ENCODE results near the gene SREBF2.

The SREBF2 gene

DNA sequence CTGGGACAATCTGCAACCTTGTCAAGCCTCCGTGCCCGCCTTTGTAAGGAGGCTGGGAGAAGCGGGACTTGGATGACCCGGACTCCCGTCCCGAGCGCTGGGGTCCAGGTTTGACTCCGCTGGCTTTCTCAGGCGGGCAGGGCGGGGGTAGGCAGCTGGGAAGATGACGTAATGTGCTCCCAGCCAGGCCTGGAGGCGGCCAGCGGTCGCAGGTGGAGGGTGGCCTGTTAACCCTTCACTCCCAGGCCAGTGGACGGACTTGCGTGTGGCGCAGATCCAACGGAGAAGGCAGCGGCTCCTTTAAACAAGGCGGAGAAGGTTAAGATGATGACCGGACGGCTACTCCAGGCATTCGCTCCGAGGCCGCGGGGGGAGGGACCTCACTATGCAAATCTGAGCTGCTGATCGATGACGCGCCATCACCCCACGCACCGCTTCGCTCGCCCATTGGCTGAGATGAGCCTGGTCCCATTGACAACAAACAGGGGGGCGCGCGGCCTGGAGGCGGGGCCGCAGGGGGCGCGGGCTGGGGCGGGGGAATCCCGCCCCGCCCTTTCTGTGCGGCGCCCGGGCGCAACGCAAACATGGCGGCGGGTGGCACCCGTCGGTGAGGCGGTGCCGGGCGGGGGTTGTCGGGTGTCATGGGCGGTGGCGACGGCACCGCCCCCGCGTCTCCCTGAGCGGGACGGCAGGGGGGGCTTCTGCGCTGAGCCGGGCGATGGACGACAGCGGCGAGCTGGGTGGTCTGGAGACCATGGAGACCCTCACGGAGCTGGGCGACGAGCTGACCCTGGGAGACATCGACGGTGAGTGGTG lies at the start of gene SREBF2:
TSS of gene SREBF2 (plus strand) at position 553 of the 816 bp plus-strand sequence. CDS start at position 719, 166 bp downstream.
- no peaks in the 10 kb centered on the region for H3K27me3 ChIP-seq (ENCODE audit: control insufficient read depth in 2 of 2, insufficient read depth in 2 of 2, low read length in 2 of 2)
- peaks cover 9 to 10% of the 10 kb centered on the region in 2 donors for H3K36me3 ChIP-seq (ENCODE audit: control insufficient read depth in 2 of 2, insufficient read depth in 2 of 2, low read length in 2 of 2)
- peak within 1 kb of the TSS; percentile 82 to 84 for H3K4me3 ChIP-seq (ENCODE audit: low read length in 2 of 2)
- H3K9ac ChIP-seq (ENCODE audit: low read depth in 1 of 2, low read length in 2 of 2), result peak within 1 kb of the TSS; percentile 93 to 94
- H3K4me1 ChIP-seq (ENCODE audit: control insufficient read depth in 2 of 2, insufficient read depth in 2 of 2, low read length in 2 of 2), result peaks cover 18 to 32% of the 10 kb centered on the region in 2 donors
- H3K9me3 ChIP-seq (ENCODE audit: control insufficient read depth in 2 of 2, low read length in 2 of 2), result no peaks in the 10 kb centered on the region
- peak within 1 kb of the TSS; percentile 92 to 94 for H3K27ac ChIP-seq (ENCODE audit: low read depth in 2 of 2, low read length in 2 of 2)

- H3K9ac ChIP-seq (ENCODE audit: low read depth in 1 of 2, low read length in 2 of 2), result no peak overlapping the region
- no peak overlapping the region for H3K27ac ChIP-seq (ENCODE audit: low read depth in 2 of 2, low read length in 2 of 2)
- H3K27me3 ChIP-seq (ENCODE audit: control insufficient read depth in 2 of 2, insufficient read depth in 2 of 2, low read length in 2 of 2), result no peaks in the 10 kb centered on the region
- H3K36me3 ChIP-seq (ENCODE audit: control insufficient read depth in 2 of 2, insufficient read depth in 2 of 2, low read length in 2 of 2), result no peaks in the 10 kb centered on the region
- H3K4me1 ChIP-seq (ENCODE audit: control insufficient read depth in 2 of 2, insufficient read depth in 2 of 2, low read length in 2 of 2), result no peaks in the 10 kb centered on the region
- no peaks in the 10 kb centered on the region for H3K9me3 ChIP-seq (ENCODE audit: control insufficient read depth in 2 of 2, low read length in 2 of 2)
- no peak overlapping the region for H3K4me3 ChIP-seq (ENCODE audit: low read length in 2 of 2)
Observed at GRCh38 chr22:41787331-41787730, 45.6 kb upstream of the SREBF2 start.

- Histone ChIP-seq H3K4me3 (ENCODE audit: low read length in 2 of 2) (no peak overlapping the region), H3K36me3 (ENCODE audit: control insufficient read depth in 2 of 2, insufficient read depth in 2 of 2, low read length in 2 of 2) (no peaks in the 10 kb centered on the region), H3K9ac (ENCODE audit: low read depth in 1 of 2, low read length in 2 of 2) (no peak overlapping the region), H3K9me3 (ENCODE audit: control insufficient read depth in 2 of 2, low read length in 2 of 2) (no peaks in the 10 kb centered on the region), H3K4me1 (ENCODE audit: control insufficient read depth in 2 of 2, insufficient read depth in 2 of 2, low read length in 2 of 2) (no peaks in the 10 kb centered on the region), H3K27me3 (ENCODE audit: control insufficient read depth in 2 of 2, insufficient read depth in 2 of 2, low read length in 2 of 2) (no peaks in the 10 kb centered on the region), H3K27ac (ENCODE audit: low read depth in 2 of 2, low read length in 2 of 2) (no peak overlapping the region)
Observed at GRCh38 chr22:41793871-41794270, 39.0 kb upstream of the SREBF2 start.

DNA sequence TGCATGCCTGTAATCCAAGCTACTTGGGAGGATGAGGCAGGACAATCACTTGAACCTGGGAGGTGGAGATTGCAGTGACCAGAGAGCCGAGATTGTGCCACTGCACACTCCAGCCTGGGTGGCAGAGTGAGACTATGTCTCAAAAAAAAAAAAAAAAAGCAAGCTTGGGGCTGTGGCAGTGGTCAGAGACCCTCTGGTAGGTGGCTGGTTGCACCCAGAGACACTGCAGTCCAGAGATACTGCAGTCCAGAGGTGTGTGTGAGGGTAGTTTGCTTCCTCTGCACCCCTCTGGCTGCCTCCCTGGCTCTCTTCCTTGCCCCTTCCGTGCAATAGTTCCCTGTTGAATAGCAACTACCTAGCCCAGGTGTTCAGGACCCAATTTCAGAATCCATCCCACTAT lies 34.2 kb upstream of the SREBF2 start:
- Histone ChIP-seq H3K27me3 (ENCODE audit: control insufficient read depth in 2 of 2, insufficient read depth in 2 of 2, low read length in 2 of 2) (no peaks in the 10 kb centered on the region), H3K9ac (ENCODE audit: low read depth in 1 of 2, low read length in 2 of 2) (no peak overlapping the region), H3K36me3 (ENCODE audit: control insufficient read depth in 2 of 2, insufficient read depth in 2 of 2, low read length in 2 of 2) (no peaks in the 10 kb centered on the region), H3K27ac (ENCODE audit: low read depth in 2 of 2, low read length in 2 of 2) (no peak overlapping the region), H3K4me1 (ENCODE audit: control insufficient read depth in 2 of 2, insufficient read depth in 2 of 2, low read length in 2 of 2) (peaks cover 12 to 21% of the 10 kb centered on the region in 2 donors), H3K4me3 (ENCODE audit: low read length in 2 of 2) (no peak overlapping the region), H3K9me3 (ENCODE audit: control insufficient read depth in 2 of 2, low read length in 2 of 2) (no peaks in the 10 kb centered on the region)

DNA sequence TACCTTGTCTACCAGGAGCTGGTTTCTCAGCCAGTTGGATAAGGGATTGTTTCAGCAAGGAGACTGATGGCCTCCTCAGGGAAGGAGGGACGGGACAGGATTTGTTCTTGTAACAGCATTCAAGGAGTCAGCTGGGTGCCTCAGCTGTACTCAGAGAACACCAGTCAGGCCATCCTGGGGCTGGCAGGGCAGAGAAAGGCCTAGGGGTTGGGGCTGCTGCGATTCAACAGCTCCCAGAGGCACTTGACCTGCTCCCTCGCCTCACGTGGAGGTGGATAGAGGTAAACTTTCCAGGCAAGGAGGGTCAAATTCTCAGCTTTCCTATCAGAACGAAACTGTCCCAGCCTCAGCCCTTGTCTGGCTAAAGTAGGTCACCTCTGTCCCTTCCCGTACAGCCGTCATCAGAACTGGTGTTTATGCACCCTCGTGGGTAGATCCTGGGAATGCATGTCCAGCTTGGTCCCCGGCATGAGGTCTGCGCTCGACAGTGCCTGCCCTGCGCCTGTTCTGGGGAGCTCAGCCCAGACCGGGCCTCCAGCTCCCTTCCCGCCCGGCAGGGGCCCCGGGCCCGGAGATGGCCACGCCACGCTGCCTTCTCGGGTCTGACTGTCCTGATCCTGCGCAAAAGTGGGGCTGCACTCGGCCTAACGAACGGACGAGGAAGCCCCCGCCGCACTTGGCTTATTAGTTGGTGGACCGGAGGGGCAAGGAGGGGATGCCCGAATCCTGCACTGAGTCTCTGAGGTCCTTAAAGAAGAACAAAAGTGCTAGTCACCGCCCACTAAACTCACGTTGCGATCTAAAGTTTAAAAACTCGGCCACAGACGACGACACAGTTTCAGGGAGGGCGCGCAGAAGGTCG lies 33.2 kb upstream of the SREBF2 start:
- H3K4me1 ChIP-seq (ENCODE audit: control insufficient read depth in 2 of 2, insufficient read depth in 2 of 2, low read length in 2 of 2), result peaks cover 12 to 21% of the 10 kb centered on the region in 2 donors
- H3K36me3 ChIP-seq (ENCODE audit: control insufficient read depth in 2 of 2, insufficient read depth in 2 of 2, low read length in 2 of 2), result no peaks in the 10 kb centered on the region
- no peaks in the 10 kb centered on the region for H3K27me3 ChIP-seq (ENCODE audit: control insufficient read depth in 2 of 2, insufficient read depth in 2 of 2, low read length in 2 of 2)
- peak overlapping the region; percentile 87 to 90 for H3K4me3 ChIP-seq (ENCODE audit: low read length in 2 of 2)
- H3K27ac ChIP-seq (ENCODE audit: low read depth in 2 of 2, low read length in 2 of 2), result peak overlapping the region; percentile 77 to 91
- H3K9me3 ChIP-seq (ENCODE audit: control insufficient read depth in 2 of 2, low read length in 2 of 2), result no peaks in the 10 kb centered on the region
- H3K9ac ChIP-seq (ENCODE audit: low read depth in 1 of 2, low read length in 2 of 2), result peak overlapping the region; percentile 85 to 95

- Histone ChIP-seq H3K9me3 (ENCODE audit: control insufficient read depth in 2 of 2, low read length in 2 of 2) (no peaks in the 10 kb centered on the region), H3K4me1 (ENCODE audit: control insufficient read depth in 2 of 2, insufficient read depth in 2 of 2, low read length in 2 of 2) (peaks cover 12 to 21% of the 10 kb centered on the region in 2 donors), H3K4me3 (ENCODE audit: low read length in 2 of 2) (peak within 1 kb of the TSS; percentile 87 to 90), H3K9ac (ENCODE audit: low read depth in 1 of 2, low read length in 2 of 2) (peak within 1 kb of the TSS; percentile 85 to 95), H3K27me3 (ENCODE audit: control insufficient read depth in 2 of 2, insufficient read depth in 2 of 2, low read length in 2 of 2) (no peaks in the 10 kb centered on the region), H3K36me3 (ENCODE audit: control insufficient read depth in 2 of 2, insufficient read depth in 2 of 2, low read length in 2 of 2) (no peaks in the 10 kb centered on the region), H3K27ac (ENCODE audit: low read depth in 2 of 2, low read length in 2 of 2) (peak within 1 kb of the TSS; percentile 77 to 91)
Observed at GRCh38 chr22:41800348-41801146, 32.4 kb upstream of the SREBF2 start, which contains the start of gene CCDC134. Gene CCDC134, plus strand, starts transcription at chr22:41800679. Its CDS starts 8,212 bp downstream, at chr22:41808891.

DNA sequence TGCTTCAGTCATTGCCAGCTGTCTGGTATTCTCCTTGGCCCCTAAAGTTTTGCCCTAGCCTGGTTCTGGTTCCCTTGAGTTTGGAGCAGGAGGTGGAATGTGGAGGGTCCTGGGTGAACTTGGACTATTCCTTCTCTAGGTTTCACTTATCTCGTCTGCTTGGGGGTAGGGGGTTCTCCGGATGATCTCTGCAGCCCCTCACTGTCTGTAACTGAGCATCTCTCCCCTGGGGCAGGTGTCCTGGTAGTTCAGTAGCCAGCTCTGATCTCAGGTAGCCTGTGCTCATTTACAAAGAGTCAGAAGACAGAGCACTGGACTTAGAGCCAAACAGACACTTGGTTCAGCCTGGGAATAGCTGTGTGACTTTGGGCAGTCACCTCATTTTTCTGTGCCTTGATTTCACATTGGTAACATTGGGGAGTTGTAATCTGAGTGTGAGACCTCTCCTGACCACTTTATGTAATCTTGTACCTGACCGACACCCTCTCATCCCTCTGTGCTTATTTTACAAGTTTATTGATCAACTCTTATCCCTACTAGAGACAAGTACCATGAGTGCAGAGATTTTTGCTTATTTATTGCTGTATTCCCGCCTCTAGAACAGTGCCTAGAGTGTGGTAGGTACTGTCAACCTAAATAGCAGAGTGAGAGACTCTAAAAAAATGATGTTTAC lies 31.6 kb upstream of the SREBF2 start:
- H3K27me3 ChIP-seq (ENCODE audit: control insufficient read depth in 2 of 2, insufficient read depth in 2 of 2, low read length in 2 of 2), result no peaks in the 10 kb centered on the region
- peak overlapping the region; percentile 87 to 90 for H3K4me3 ChIP-seq (ENCODE audit: low read length in 2 of 2)
- peak overlapping the region; percentile 77 to 91 for H3K27ac ChIP-seq (ENCODE audit: low read depth in 2 of 2, low read length in 2 of 2)
- no peaks in the 10 kb centered on the region for H3K36me3 ChIP-seq (ENCODE audit: control insufficient read depth in 2 of 2, insufficient read depth in 2 of 2, low read length in 2 of 2)
- H3K4me1 ChIP-seq (ENCODE audit: control insufficient read depth in 2 of 2, insufficient read depth in 2 of 2, low read length in 2 of 2), result peaks cover 12 to 21% of the 10 kb centered on the region in 2 donors
- peak overlapping the region; percentile 85 to 95 for H3K9ac ChIP-seq (ENCODE audit: low read depth in 1 of 2, low read length in 2 of 2)
- H3K9me3 ChIP-seq (ENCODE audit: control insufficient read depth in 2 of 2, low read length in 2 of 2), result no peaks in the 10 kb centered on the region

DNA sequence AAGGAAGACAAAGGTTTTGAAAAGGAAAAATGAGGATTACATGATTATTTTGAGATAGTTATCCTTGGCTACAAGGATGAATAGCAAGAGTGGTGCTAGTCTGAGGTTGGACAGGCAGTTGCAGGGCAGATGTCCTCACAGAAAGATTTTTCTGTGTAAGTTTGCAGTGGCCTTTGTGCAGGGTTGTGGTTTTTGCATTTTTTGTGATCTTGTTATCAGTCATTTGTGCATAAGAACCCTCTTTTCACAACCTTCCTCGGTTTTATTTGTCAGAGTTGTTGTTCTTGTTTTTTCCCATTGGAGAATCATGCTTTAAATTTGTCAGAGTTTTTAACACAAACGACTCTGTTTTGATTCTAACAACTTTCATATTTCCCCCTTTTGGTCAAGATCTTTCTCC lies 31.0 kb upstream of the SREBF2 start:
- Histone ChIP-seq H3K27me3 (ENCODE audit: control insufficient read depth in 2 of 2, insufficient read depth in 2 of 2, low read length in 2 of 2) (no peaks in the 10 kb centered on the region), H3K9me3 (ENCODE audit: control insufficient read depth in 2 of 2, low read length in 2 of 2) (no peaks in the 10 kb centered on the region), H3K4me3 (ENCODE audit: low read length in 2 of 2) (peak overlapping the region in 1 of 2 donors; percentile 90), H3K4me1 (ENCODE audit: control insufficient read depth in 2 of 2, insufficient read depth in 2 of 2, low read length in 2 of 2) (peaks cover 12 to 21% of the 10 kb centered on the region in 2 donors), H3K9ac (ENCODE audit: low read depth in 1 of 2, low read length in 2 of 2) (peak overlapping the region in 1 of 2 donors; percentile 95), H3K27ac (ENCODE audit: low read depth in 2 of 2, low read length in 2 of 2) (no peak overlapping the region), H3K36me3 (ENCODE audit: control insufficient read depth in 2 of 2, insufficient read depth in 2 of 2, low read length in 2 of 2) (no peaks in the 10 kb centered on the region)

DNA sequence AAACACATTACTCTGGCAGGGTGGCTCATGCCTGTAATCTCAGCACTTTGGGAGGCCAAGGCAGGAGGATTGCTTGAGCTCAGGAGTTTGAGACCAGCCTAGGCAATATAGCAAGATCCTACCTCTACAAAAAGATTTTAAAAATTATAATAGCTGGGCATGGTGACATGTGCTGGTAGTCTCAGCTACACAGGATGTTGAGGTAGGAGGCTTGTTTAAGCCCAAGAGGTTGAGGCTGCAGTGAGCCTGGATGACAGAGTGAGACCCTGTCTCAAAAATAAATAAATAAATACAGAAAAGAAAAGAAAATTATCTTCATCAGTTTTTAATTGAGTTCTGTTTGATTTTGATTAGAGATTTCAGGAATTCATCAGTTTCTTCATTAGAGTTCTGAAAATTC lies 27.3 kb upstream of the SREBF2 start:
- no peaks in the 10 kb centered on the region for H3K27me3 ChIP-seq (ENCODE audit: control insufficient read depth in 2 of 2, insufficient read depth in 2 of 2, low read length in 2 of 2)
- no peak overlapping the region for H3K27ac ChIP-seq (ENCODE audit: low read depth in 2 of 2, low read length in 2 of 2)
- H3K36me3 ChIP-seq (ENCODE audit: control insufficient read depth in 2 of 2, insufficient read depth in 2 of 2, low read length in 2 of 2), result peaks cover 6 to 7% of the 10 kb centered on the region in 2 donors
- peaks cover 6 to 12% of the 10 kb centered on the region in 2 donors for H3K4me1 ChIP-seq (ENCODE audit: control insufficient read depth in 2 of 2, insufficient read depth in 2 of 2, low read length in 2 of 2)
- H3K4me3 ChIP-seq (ENCODE audit: low read length in 2 of 2), result no peak overlapping the region
- no peaks in the 10 kb centered on the region for H3K9me3 ChIP-seq (ENCODE audit: control insufficient read depth in 2 of 2, low read length in 2 of 2)
- no peak overlapping the region for H3K9ac ChIP-seq (ENCODE audit: low read depth in 1 of 2, low read length in 2 of 2)

Measured in mucosa of rectum (tissue), 2 donors.